CD14-positive monocyte (primary cell): Measurements from ENCODE around the gene ZNF467. TPM values are rescaled to one million over a fixed set of nuclear protein-coding genes. Genes with fewer than 3 reads are reported as not detected.

Source experiments
- DNase-seq, 3 donors: peaks; one replicate each; pipeline ENCODE4 v3.0.0-alpha.2; 2011 to 2022
- H2AFZ ChIP-seq: 2 replicates; pipeline ENCODE4 v1.6.0; 2012; ENCODE audit warnings: mild to moderate bottlenecking, low read depth, low read length, inconsistent platforms; ENCODE audit not compliant: insufficient read depth, poor library complexity, severe bottlenecking
- H3K27ac ChIP-seq, 2 donors: 1 replicate in 1 of 2; 2 replicates in 1 of 2; pipeline ENCODE4 v1.5.1; 2012 to 2013; ENCODE audit warnings: low read length in 2 of 2, control low read depth in 1 of 2, inconsistent platforms in 1 of 2, low read depth in 1 of 2, mild to moderate bottlenecking in 1 of 2
- H3K27me3 ChIP-seq, 2 donors: one replicate each; pipeline versions ENCODE4 v1.6.0 to v1.6.1; 2011 to 2013; ENCODE audit warnings: low read length in 2 of 2; ENCODE audit not compliant: control insufficient read depth in 2 of 2, insufficient read depth in 2 of 2
- H3K36me3 ChIP-seq, 2 donors: replicated peaks in 1 of 2; 1 replicate in 1 of 2; 2 replicates in 1 of 2; pipeline versions ENCODE4 v1.5.1 to v1.6.1; 2012 to 2013; ENCODE audit warnings: low read length in 2 of 2, control low read depth in 1 of 2, inconsistent platforms in 1 of 2, mild to moderate bottlenecking in 1 of 2; ENCODE audit not compliant: insufficient read depth in 2 of 2, control insufficient read depth in 1 of 2
- H3K4me1 ChIP-seq, 2 donors: 1 replicate in 1 of 2; 2 replicates in 1 of 2; pipeline versions ENCODE4 v1.5.1 to v1.6.1; 2012 to 2013; ENCODE audit warnings: low read length in 2 of 2, control low read depth in 1 of 2, inconsistent platforms in 1 of 2, mild to moderate bottlenecking in 1 of 2, moderate library complexity in 1 of 2; ENCODE audit not compliant: insufficient read depth in 2 of 2, control insufficient read depth in 1 of 2
- H3K4me2 ChIP-seq: replicated peaks from 2 replicates; pipeline ENCODE3; 2012; ENCODE audit warnings: low read length, moderate library complexity, mild to moderate bottlenecking; ENCODE audit not compliant: poor library complexity, severe bottlenecking; ENCODE audit errors: extremely low read depth
- H3K4me3 ChIP-seq, 3 experiments: fragments of 200-600 bp in 1 of 3; sonication (generic) in 1 of 3; replicated peaks in 1 of 3; 1 replicate in 2 of 3; 2 replicates in 1 of 3; pipeline ENCODE4 v1.5.1; 2011 to 2013; ENCODE audit warnings: low read length in 3 of 3, mild to moderate bottlenecking in 3 of 3, control low read depth in 2 of 3, low read depth in 2 of 3, inconsistent platforms in 1 of 3, moderate library complexity in 1 of 3
- H3K79me2 ChIP-seq: 2 replicates; pipeline ENCODE4 v1.6.0; 2012; ENCODE audit warnings: mild to moderate bottlenecking, control low read depth, inconsistent platforms, low read length, moderate library complexity; ENCODE audit not compliant: insufficient read depth
- H3K9ac ChIP-seq: 2 replicates; pipeline ENCODE4 v1.6.0; 2017; ENCODE audit warnings: low read length, mild to moderate bottlenecking; ENCODE audit not compliant: insufficient read depth, poor library complexity, severe bottlenecking
- H3K9me3 ChIP-seq, 2 donors: replicated peaks in 1 of 2; 1 replicate in 1 of 2; 2 replicates in 1 of 2; pipeline versions ENCODE4 v1.5.1 to v1.6.1; 2012 to 2013; ENCODE audit warnings: low read length in 2 of 2, control low read depth in 1 of 2; ENCODE audit not compliant: control insufficient read depth in 1 of 2, insufficient read depth in 1 of 2
- H4K20me1 ChIP-seq: 2 replicates; pipeline ENCODE4 v1.6.0; 2012; ENCODE audit warnings: mild to moderate bottlenecking, low read length, control low read depth, moderate library complexity; ENCODE audit not compliant: insufficient read depth
- H3K27ac Mint-ChIP-seq, 7 donors: one replicate each; pipeline ENCODE4 v1.8.0; 2020; ENCODE audit warnings: mild to moderate bottlenecking in 7 of 7, mixed read lengths in 7 of 7, moderate library complexity in 6 of 7, inconsistent platforms in 2 of 7
- H3K27me3 Mint-ChIP-seq, 3 donors: one replicate each; pipeline ENCODE4 v1.8.0; 2021 to 2022; ENCODE audit warnings: low read depth in 3 of 3, mild to moderate bottlenecking in 3 of 3, mixed read lengths in 3 of 3, moderate library complexity in 3 of 3, inconsistent platforms in 1 of 3
- H3K36me3 Mint-ChIP-seq, 2 donors: one replicate each; pipeline ENCODE4 v1.8.0; 2020; ENCODE audit warnings: mixed read lengths in 2 of 2, inconsistent platforms in 1 of 2, mild to moderate bottlenecking in 1 of 2
- H3K4me1 Mint-ChIP-seq: one replicate; pipeline ENCODE4 v1.8.0; 2020; ENCODE audit warnings: mild to moderate bottlenecking, mixed read lengths
- H3K4me3 Mint-ChIP-seq, 2 donors: one replicate each; pipeline ENCODE4 v1.8.0; 2020; ENCODE audit warnings: mild to moderate bottlenecking in 2 of 2, mixed read lengths in 2 of 2, moderate library complexity in 1 of 2
- H3K9me3 Mint-ChIP-seq, 7 donors: one replicate each; pipeline ENCODE4 v1.8.0; 2020 to 2022; ENCODE audit warnings: mixed read lengths in 7 of 7, mild to moderate bottlenecking in 6 of 7, moderate library complexity in 6 of 7, inconsistent platforms in 2 of 7
- WGBS: methylation state at CpG from one replicate; pipeline ENCODE4 v1.1.5; 2013; ENCODE audit warnings: missing lambda C conversion rate; ENCODE audit not compliant: insufficient coverage; 5-methylcytosine and 5-hydroxymethylcytosine counted together
- intact Hi-C, 2 donors: fragments of 100-400 bp; cut with micrococcal nuclease; formaldehyde crosslinking; loops; one replicate each; pipeline versions ENCODE4 v1.15.0 to v1.15.1; 2023
- polyA plus RNA-seq, 3 donors: library from polyadenylated mRNA; depleted of rRNA in 1 of 3; unstranded in 2 of 3; stranded (reverse) in 1 of 3; fragments of 300-500 nt in 2 of 3; fragments of >200 nt in 1 of 3; fragmentation: Illumina TruSeq in 2 of 3; gene quantifications; 1 replicate in 2 of 3; 2 replicates in 1 of 3; pipeline ENCODE4 v1.2.3, GENCODE V29; 2012 to 2021
- TF ChIP-seq, protein P1 (sequence below): fragments of 200-600 bp; IDR thresholded peaks from one replicate; pipeline ENCODE4 v1.8.0; 2022; ENCODE audit warnings: antibody characterized with exemption, mild to moderate bottlenecking

The ZNF467 gene
- polyA plus RNA-seq, 3 donors, result 43.4 to 100 (median 52.8) TPM

- peaks cover 39% of the 10 kb centered on the region for H3K4me1 Mint-ChIP-seq
- Histone ChIP-seq H3K4me2 (no peak overlapping the region), H3K27ac (no peak overlapping the region), H3K36me3 (no peaks in the 10 kb centered on the region), H4K20me1 (no peaks in the 10 kb centered on the region), H2AFZ (no peak overlapping the region), H3K9ac (no peak overlapping the region), H3K4me3 (no peak overlapping the region), H3K4me1 (peaks cover 37 to 41% of the 10 kb centered on the region in 2 donors), H3K79me2 (no peaks in the 10 kb centered on the region), H3K27me3 (no peaks in the 10 kb centered on the region), H3K9me3 (no peaks in the 10 kb centered on the region)
- H3K27me3 Mint-ChIP-seq, result peaks cover 1 to 5% (median 3%) of the 10 kb centered on the region in 3 donors
- no peak overlapping the region for H3K4me3 Mint-ChIP-seq
- intact Hi-C loops, result loop anchor here in 1 of 2 donors (10.0 kb wide), 1 partner anchor 283 kb away; the partner anchor contains the start of gene ZNF746
- H3K9me3 Mint-ChIP-seq, result no peaks in the 10 kb centered on the region
- H3K27ac Mint-ChIP-seq, result peak overlapping the region in 2 of 7 donors; percentile 15 to 50
- DNase-seq, result no peak
- TF ChIP-seq, protein P1, sequence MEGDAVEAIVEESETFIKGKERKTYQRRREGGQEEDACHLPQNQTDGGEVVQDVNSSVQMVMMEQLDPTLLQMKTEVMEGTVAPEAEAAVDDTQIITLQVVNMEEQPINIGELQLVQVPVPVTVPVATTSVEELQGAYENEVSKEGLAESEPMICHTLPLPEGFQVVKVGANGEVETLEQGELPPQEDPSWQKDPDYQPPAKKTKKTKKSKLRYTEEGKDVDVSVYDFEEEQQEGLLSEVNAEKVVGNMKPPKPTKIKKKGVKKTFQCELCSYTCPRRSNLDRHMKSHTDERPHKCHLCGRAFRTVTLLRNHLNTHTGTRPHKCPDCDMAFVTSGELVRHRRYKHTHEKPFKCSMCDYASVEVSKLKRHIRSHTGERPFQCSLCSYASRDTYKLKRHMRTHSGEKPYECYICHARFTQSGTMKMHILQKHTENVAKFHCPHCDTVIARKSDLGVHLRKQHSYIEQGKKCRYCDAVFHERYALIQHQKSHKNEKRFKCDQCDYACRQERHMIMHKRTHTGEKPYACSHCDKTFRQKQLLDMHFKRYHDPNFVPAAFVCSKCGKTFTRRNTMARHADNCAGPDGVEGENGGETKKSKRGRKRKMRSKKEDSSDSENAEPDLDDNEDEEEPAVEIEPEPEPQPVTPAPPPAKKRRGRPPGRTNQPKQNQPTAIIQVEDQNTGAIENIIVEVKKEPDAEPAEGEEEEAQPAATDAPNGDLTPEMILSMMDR, result no peak
- H3K36me3 Mint-ChIP-seq, result no peaks in the 10 kb centered on the region
- 93% methylated on average over 12 of the region's 19 CpGs for WGBS
Observed at GRCh38 chr7:149777551-149778326, 4.4 kb upstream of the ZNF467 start.

- no peaks in the 10 kb centered on the region for H3K9me3 ChIP-seq
- peaks cover 39% of the 10 kb centered on the region for H3K4me1 Mint-ChIP-seq
- no peaks in the 10 kb centered on the region for H3K9me3 Mint-ChIP-seq
- no peaks in the 10 kb centered on the region for H3K36me3 Mint-ChIP-seq
- H3K36me3 ChIP-seq, result no peaks in the 10 kb centered on the region
- peak overlapping the region in 1 of 7 donors; percentile 73 for H3K27ac Mint-ChIP-seq
- no peaks in the 10 kb centered on the region for H4K20me1 ChIP-seq
- peak overlapping the region; percentile 57 to 63 for H3K27ac ChIP-seq
- TF ChIP-seq, protein P1, result no peak
- peaks cover 37 to 41% of the 10 kb centered on the region in 2 donors for H3K4me1 ChIP-seq
- H3K4me2 ChIP-seq, result peak overlapping the region; percentile 86
- 68% methylated on average over 13 of the region's 13 CpGs for WGBS
- peaks cover 0 to 5% (median 3%) of the 10 kb centered on the region in 3 donors for H3K27me3 Mint-ChIP-seq
- DNase-seq, result no peak
- intact Hi-C loops, result loop anchor here in 1 of 2 donors (10.0 kb wide), 1 partner anchor 282 kb away; the partner anchor contains the start of gene ZNF746
- peak overlapping the region; percentile 76 for H2AFZ ChIP-seq
- peak overlapping the region; percentile 78 to 92 for H3K4me3 Mint-ChIP-seq
- H3K79me2 ChIP-seq, result peaks cover 4% of the 10 kb centered on the region
- peak overlapping the region; percentile 39 for H3K9ac ChIP-seq
- H3K27me3 ChIP-seq, result no peaks in the 10 kb centered on the region
- H3K4me3 ChIP-seq, result peak overlapping the region in 1 of 3 experiments; percentile 98
Observed at GRCh38 chr7:149776848-149777407, 3.5 kb upstream of the ZNF467 start.
